GM18907 (cell line): ENCODE data around the gene DENND4B.

Source experiments
- ATAC-seq: cut with Tn5 transposase; IDR thresholded peaks from one replicate; pipeline ENCODE4 v1.9.1; 2021; ENCODE audit warnings: mild to moderate bottlenecking, moderate library complexity; ENCODE audit not compliant: unreplicated experiment

Gene DENND4B

DNA sequence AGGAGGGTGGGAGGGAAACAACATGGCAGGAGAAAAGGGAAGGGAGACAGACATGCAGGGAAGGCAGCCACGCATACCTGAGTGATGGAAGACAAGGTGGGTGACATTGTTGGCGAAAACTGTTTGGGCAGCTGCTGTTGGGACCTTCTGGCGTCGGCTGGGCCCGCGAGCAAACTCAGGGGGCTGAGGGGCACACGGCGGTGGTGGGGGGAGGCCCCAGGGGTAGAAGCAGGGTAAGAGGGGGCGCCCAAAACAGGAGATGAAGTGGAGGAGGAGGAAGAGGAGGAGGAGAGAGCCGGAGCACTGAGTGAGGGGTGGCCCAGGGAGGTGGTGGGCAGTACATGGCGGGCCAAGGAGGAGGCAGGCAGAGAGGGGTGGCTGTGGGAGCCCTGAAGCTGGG, 4.7 kb upstream of the DENND4B start:
- no peak for ATAC-seq

- peak; percentile 70 for ATAC-seq
Observed at GRCh38 chr1:153945795-153946621, 510 bp downstream of the DENND4B start.

DNA sequence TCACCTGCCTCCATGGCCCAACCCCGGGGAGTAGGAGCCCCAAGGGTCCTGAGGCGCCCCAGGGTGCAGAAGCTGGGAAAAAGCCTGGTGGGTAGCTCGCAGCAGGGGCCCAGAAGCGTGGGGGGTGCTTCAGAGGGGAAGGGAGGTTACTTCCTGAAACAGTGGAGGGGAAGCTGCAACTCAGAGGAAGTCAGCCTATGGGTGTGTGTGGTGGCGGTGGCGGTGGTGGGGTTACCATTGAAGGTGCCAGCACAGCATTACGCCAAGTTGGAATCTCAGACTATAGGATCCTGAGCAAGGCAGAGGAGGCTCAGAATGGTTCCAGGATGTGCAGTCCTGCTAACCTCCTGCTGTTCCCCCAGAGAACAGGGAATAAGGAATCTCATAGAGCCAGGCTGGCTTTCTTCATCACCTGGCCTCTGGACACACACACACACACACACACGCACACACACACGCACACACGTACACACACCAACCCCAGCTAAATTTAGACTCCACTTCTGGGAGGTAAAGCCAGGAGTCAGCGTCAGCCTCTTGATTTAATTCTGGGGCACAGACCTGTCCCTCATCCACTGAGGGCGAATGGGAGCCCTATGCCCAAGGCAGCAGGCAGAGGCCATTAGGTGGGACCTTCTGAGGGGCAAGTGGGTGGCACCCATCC, 1.3 kb downstream of the DENND4B start:
- ATAC-seq: peak; percentile 27

GRCh38 chr1:153944827-153945117, 1.7 kb downstream of the DENND4B start:
- no peak for ATAC-seq

DNA sequence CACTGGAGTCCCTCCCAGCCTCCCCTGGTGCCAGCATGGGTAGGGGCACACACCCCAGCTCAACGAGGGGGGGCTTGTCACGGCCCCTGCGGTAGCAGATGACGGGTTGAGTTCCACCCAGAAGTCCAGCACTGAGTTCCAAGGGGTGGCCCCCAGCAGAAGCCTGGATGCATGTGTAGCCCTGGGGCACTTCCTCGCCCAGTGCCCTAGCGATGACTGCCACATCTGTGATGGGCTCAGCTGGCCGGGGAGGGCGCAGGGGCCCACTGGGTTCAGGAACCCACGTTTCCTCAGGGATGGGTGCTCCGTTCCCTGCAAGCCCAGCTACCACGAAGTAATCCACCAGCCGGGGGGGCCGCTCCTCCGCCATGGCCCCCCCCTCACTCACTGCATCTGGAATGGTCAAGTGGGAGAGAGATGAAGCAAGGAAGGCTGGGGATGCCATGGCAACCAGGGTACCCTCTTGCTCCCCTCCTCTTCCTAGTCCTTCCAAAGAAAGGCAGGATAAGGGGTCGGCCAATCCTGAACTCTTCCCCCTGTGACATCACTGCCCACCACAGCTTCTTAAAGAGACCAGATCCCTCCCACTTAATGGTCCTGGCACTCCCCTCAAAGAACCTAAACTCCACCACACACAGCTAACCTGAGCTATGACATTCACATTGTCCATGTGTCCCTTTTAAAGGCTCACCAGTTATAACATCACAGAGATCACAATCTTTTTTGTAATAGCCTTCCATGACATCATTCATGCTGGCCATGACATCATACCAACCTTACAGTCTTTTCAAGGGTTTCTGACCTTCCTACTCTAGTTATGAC, 2.3 kb downstream of the DENND4B start:
- no peak for ATAC-seq

- ATAC-seq: no peak
Observed at GRCh38 chr1:153942766-153943549, 3.6 kb downstream of the DENND4B start.

- no peak for ATAC-seq
Observed at GRCh38 chr1:153941826-153942725, 4.4 kb downstream of the DENND4B start.

GRCh38 chr1:153940756-153941155, 5.8 kb downstream of the DENND4B start:
- ATAC-seq: no peak

DNA sequence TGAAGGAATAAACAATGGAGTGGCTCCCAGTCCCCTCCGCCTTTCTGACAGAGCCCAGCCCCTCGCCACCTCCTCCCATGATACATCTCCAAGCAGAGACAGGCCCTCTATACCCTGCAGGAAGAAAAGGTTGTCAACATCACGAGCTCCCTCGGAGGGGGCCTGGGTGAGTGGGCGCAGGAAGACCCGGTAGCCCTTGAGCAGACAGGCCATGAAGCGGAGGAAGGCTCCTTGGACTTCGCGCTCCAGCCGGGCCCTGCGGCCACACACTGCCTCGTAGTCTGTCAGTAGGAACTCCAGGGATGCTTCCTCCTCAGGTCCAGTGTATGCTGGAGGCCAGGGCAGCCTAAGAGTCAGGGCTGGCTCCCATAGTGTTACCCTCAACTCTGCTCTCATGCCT, 7.0 kb downstream of the DENND4B start:
- no peak for ATAC-seq

DNA sequence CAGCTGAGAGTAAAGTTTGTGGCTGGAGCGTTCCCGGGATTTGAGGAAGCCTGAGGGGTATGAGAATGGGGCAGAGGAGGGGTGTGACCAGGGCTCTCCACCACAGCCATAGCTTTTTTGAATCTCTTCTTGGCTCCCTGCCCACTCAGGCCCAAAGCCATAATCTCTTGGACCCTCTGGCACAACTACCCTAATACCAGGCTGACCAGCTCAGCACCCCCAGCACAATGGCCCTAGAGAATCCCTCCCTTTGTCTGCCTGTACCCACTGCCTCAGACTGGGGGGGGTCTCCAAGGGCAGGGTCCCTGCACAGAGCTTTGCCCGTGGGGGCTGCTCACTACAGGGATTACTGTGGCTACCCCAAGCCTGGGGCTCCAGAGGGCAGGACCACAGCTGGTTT, 7.5 kb downstream of the DENND4B start:
- no peak for ATAC-seq

DNA sequence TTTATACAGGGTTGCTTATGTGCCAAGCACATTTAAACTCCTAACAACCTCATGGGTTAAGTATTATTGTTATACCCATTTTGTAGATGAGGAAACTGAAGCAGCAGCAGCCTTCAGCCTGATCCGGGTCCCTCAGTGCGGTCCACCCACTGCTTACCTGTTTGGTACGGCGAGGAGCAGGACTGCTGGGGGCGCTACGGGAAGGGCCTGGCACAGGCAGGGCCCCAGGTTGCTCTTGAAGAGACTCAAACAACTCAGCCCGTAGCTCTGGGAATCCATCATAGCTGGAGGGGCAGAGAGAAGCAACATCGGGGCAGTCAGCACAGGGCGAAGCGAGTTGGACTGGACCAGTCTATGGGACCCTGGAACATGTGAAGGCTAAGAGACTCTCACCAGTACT, 9.2 kb downstream of the DENND4B start:
- ATAC-seq: no peak

- no peak for ATAC-seq
Observed at GRCh38 chr1:153936011-153936802, 10.3 kb downstream of the DENND4B start.

DNA sequence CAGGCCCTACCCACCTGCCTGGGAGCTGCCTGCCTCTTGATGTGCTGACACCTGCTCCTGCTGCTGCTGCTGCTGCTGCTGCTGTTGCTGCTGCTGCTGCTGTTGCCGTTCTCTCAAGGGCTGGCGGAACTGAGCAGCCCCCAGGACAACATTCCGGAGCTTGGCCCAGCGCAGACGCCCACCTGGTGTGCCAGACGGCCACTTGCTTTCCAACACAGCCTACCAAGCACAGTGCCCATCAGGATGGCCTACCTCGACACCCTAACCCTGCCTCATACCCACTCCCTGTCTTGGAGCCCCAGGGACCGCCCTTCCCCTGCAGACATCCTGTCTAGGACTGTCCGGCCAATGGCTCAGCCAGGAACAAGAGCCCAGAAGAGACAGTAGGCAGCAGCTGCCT, 11.8 kb downstream of the DENND4B start:
- no peak for ATAC-seq

GRCh38 chr1:153933955-153934354, 12.6 kb downstream of the DENND4B start:
- no peak for ATAC-seq

DNA sequence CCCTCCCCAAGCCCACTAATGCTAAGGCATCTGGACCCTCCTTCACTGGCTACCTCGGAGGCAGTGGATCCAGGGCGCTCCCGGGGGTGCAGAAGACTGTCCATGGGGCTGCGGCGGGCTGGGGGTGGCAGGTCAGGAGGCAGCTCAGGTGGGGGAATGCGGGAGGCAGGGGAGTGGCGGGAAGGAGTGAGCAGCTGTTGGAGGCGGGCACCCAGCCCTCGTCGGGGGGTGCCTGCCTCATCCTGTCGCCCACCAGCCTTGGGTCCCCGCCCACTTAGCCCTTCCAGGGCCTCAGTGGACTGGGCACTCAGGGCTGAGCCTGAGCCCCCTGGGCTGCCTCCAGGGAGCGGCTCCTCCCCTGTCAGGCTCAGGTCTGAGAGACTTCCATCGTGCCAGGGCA, 13.1 kb downstream of the DENND4B start:
- no peak for ATAC-seq

DNA sequence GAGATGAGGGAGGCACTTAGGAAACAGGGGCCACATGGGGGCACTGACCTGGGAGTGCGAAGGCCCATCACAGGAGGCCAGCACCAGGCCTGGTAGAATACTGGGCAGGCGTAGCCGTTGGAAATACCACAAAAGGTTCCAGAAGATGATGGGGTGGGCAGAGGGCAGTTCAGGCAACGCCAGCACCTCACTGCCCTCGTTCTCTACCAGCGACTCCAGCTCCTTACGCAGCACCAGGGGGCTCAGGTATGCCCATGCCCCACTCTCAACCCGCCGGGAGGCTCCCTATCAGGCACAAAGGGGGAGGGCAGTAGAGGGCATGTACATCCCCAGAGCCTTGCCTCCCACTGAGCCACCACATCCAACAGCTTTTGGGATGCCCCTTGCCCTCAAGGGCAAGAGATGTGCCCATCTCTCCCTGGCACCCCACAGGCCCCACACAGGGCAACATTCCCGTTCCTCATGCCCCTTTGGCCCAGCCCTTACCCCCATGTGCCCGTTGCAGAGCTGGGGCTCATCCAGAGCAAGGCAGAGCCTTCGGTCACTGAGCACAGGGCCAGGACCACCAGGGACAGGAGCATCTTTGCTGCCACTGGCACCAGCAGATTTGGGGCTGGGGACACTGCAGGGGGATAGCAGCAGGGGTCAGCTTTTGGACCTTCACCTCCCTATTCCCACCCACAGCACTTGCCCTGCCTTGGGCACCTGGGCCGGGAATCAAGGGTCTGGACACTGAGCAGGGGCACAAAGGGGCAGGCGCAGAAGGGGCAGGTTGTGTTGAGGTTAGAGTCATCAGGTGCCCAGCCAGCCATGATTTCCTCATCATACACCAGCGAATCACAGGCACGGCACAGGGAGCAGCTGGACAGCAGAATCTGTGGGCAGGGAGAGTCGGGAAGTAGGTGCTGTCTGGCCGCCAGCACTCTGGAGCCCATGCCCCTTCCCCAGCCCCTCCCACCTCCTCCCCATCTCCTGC, 14.1 kb downstream of the DENND4B start:
- no peak for ATAC-seq

GRCh38 chr1:153929981-153930948, 16.3 kb downstream of the DENND4B start:
- no peak for ATAC-seq
